Thyroid gland (tissue), 4 donors: ENCODE results near the gene GOLGA7B. TPM values are rescaled to one million over a fixed set of nuclear protein-coding genes. Genes with fewer than 3 reads are reported as not detected.

Experiments
- DNase-seq, 2 donors: peaks; one replicate each; pipeline ENCODE4 v3.0.0-alpha.2; 2019
- H3K27ac ChIP-seq, 3 donors: fragments of 200-600 bp; sonication (generic); 1 replicate in 2 of 3; 2 replicates in 1 of 3; pipeline ENCODE4 v1.5.1; 2016 to 2019; ENCODE audit warnings: mild to moderate bottlenecking in 1 of 3, moderate library complexity in 1 of 3
- H3K27me3 ChIP-seq: fragments of 200-600 bp; sonication (generic); one replicate; pipeline ENCODE4 v1.5.1; 2019
- H3K36me3 ChIP-seq, 2 donors: fragments of 200-600 bp; sonication (generic); one replicate each; pipeline ENCODE4 v1.5.1; 2016 to 2019
- H3K4me1 ChIP-seq, 2 donors: fragments of 200-600 bp; sonication (generic); one replicate each; pipeline ENCODE4 v1.5.1; 2017 to 2019
- H3K4me3 ChIP-seq, 3 donors: fragments of 200-600 bp; sonication (generic); replicated peaks in 1 of 3; 1 replicate in 2 of 3; 2 replicates in 1 of 3; pipeline ENCODE4 v1.5.1; 2016; ENCODE audit warnings: mild to moderate bottlenecking in 1 of 3
- H3K9me3 ChIP-seq: fragments of 200-600 bp; sonication (generic); one replicate; pipeline ENCODE4 v1.5.1; 2017
- CTCF ChIP-seq, 6 experiments: fragments of 200-600 bp in 3 of 6; fragments of 450-650 bp in 3 of 6; sonication (generic) in 3 of 6; IDR thresholded peaks; one replicate each; pipeline ENCODE4 v1.5.1; 2016 to 2019; ENCODE audit warnings: antibody characterized with exemption in 6 of 6, mild to moderate bottlenecking in 2 of 6, inconsistent platforms in 1 of 6, moderate library complexity in 1 of 6
- POLR2A ChIP-seq, 2 donors: fragments of 450-650 bp; IDR thresholded peaks; one replicate each; pipeline ENCODE4 v1.6.1; 2017; ENCODE audit warnings: antibody characterized with exemption in 2 of 2, mild to moderate bottlenecking in 2 of 2, moderate library complexity in 1 of 2
- WGBS, 2 donors: methylation state at CpG; one replicate each; pipeline ENCODE4 v1.1.5; 2017; 5-methylcytosine and 5-hydroxymethylcytosine counted together
- intact Hi-C: fragments of 100-400 bp; cut with DNase I; formaldehyde crosslinking; loops from one replicate; pipeline ENCODE4 v1.15.1; 2023
- total RNA-seq, 4 donors: library from RNA; depleted of rRNA; stranded (reverse); fragments of >200 nt; gene quantifications; one replicate each; pipeline ENCODE4 v1.2.3, GENCODE V29; 2016

Gene GOLGA7B
- total RNA-seq, 4 donors from 2014 or later, result under 0.01 to 0.81 (median 0.39) TPM

GRCh38 chr10:97816609-97817008, 33.0 kb upstream of the GOLGA7B start:
- Histone ChIP-seq H3K9me3 (no peaks in the 10 kb centered on the region), H3K27me3 (no peaks in the 10 kb centered on the region), H3K4me3 (no peak overlapping the region), H3K4me1 (peaks cover 12 to 23% of the 10 kb centered on the region in 2 donors), H3K27ac (no peak overlapping the region), H3K36me3 (no peaks in the 10 kb centered on the region)
- TF ChIP-seq POLR2A (IDR thresholded peaks at IDR 0.05) (no peak), CTCF (IDR thresholded peaks at IDR 0.05) (no peak)
- no peak for DNase-seq
- intact Hi-C loops, result no loop called here
- 84 to 90% methylated on average over 2 to 4 of the region's 4 CpGs for WGBS, 2 donors

GRCh38 chr10:97818572-97818971, 31.1 kb upstream of the GOLGA7B start:
- intact Hi-C loops, result no loop called here
- Histone ChIP-seq H3K27ac (peak overlapping the region in 1 of 3 donors; percentile 41), H3K36me3 (no peaks in the 10 kb centered on the region), H3K4me3 (no peak overlapping the region), H3K9me3 (no peaks in the 10 kb centered on the region), H3K4me1 (peaks cover 12 to 34% of the 10 kb centered on the region in 2 donors), H3K27me3 (no peaks in the 10 kb centered on the region)
- TF ChIP-seq CTCF (IDR thresholded peaks at IDR 0.05) (no peak), POLR2A (IDR thresholded peaks at IDR 0.05) (no peak)
- peak; percentile 60 to 61 for DNase-seq

GRCh38 chr10:97820096-97820704, 29.4 kb upstream of the GOLGA7B start:
- 92 to 93% methylated on average over 8 of the region's 8 CpGs for WGBS, 2 donors
- intact Hi-C loops, result no loop called here
- Histone ChIP-seq H3K9me3 (no peaks in the 10 kb centered on the region), H3K4me1 (peaks cover 12 to 34% of the 10 kb centered on the region in 2 donors), H3K27ac (no peak overlapping the region), H3K4me3 (no peak overlapping the region), H3K36me3 (no peaks in the 10 kb centered on the region), H3K27me3 (no peaks in the 10 kb centered on the region)
- no peak for TF ChIP-seq CTCF (IDR thresholded peaks at IDR 0.05)
- TF ChIP-seq POLR2A (IDR thresholded peaks at IDR 0.05), result no peak
- no peak for DNase-seq

DNA sequence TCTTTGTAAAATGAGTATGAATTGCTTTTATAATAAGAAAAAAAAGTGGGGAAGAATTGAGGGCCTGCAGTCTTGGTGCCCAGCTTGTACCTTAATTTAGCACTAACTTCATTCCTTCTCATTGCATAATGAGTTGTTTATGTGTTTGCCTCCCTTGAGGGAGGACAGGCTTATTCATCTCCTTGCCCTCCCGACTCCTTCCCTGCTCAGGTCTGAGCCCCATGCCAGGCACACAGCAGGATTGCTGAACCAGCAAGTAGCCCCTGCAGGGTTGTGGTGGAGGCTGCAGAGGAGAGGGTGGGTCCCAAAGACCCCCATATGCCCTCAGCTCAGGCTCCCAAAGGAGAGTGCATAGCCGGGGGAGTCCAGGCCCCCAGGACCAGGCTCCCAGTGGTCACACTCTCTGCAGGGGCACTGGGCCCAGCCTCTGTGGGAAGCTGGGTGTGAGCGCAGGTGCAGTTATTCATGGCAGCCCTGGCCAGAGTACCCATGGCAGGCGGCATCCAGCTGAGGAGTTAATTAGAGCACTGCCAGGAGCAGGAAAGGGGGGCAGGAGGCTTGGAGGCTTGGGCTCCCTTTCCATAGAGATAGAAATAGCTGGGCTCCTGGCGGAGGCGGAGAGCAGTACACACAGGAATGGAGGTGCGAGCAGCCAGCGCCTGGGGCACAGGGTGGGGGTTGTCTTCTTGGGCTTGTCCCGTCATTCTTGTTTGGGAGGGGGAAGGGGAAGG, 28.2 kb upstream of the GOLGA7B start:
- Histone ChIP-seq H3K4me1 (peaks cover 12 to 34% of the 10 kb centered on the region in 2 donors), H3K36me3 (no peaks in the 10 kb centered on the region), H3K9me3 (no peaks in the 10 kb centered on the region), H3K27ac (peak overlapping the region in 1 of 3 donors; percentile 5), H3K27me3 (no peaks in the 10 kb centered on the region), H3K4me3 (no peak overlapping the region)
- intact Hi-C loops, result no loop called here
- DNase-seq, result peak in 1 of 2 donors; percentile 9
- TF ChIP-seq POLR2A (IDR thresholded peaks at IDR 0.05) (no peak), CTCF (IDR thresholded peaks at IDR 0.05) (no peak)
- 70 to 80% methylated on average over 9 of the region's 9 CpGs for WGBS, 2 donors

- no peak for TF ChIP-seq CTCF (IDR thresholded peaks at IDR 0.05)
- intact Hi-C loops, result no loop called here
- Histone ChIP-seq H3K9me3 (no peaks in the 10 kb centered on the region), H3K27ac (peak overlapping the region in 1 of 3 donors; percentile 5), H3K27me3 (no peaks in the 10 kb centered on the region), H3K4me1 (peaks cover 12 to 34% of the 10 kb centered on the region in 2 donors), H3K4me3 (no peak overlapping the region), H3K36me3 (no peaks in the 10 kb centered on the region)
- WGBS, 2 donors, result 33 to 35% methylated on average over 9 to 10 of the region's 10 CpGs
- peak; percentile 71 to 86 for DNase-seq
Measured at GRCh38 chr10:97822261-97822687, 27.4 kb upstream of the GOLGA7B start.
